ENCODE results near the gene SLC25A21.

Gene SLC25A21

DNA sequence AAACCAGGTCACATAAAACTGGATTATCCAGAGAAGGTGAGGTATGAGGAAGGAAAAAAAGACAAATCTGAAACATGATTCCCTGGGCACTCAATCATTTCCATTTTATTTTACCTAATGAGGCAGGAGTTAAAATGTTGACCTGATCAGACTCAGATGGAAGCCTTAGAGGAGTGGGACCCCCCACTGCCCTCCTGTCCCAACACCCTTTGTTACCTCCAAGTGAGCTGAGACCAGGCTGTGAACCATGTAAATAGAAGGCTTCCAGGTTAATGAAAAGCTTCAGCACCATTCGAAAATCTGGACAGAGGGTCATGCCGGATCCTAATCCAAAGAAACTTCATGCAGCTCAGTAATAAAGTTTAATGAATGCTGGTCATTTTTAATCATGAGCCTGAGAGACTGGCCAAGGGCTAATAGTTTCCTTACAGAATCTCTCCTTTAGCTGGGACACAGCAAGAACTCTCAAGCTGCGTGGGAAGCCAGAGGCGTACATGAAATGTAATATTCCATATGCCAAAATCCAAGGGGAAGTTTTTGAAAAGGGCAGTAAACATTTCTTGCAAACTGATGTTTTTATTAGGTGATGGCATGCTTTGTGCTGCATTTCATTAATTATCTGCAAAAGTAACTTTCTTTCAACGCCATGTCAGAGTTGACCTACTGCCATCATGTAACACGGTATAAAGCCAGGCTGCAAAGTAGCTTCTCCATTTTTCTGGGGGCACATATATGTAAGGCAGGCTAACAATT lies 327.8 kb downstream of the SLC25A21 start:
- no peak for DNase-seq (ENCODE audit: low spot score)
- TF ChIP-seq, protein P1, sequence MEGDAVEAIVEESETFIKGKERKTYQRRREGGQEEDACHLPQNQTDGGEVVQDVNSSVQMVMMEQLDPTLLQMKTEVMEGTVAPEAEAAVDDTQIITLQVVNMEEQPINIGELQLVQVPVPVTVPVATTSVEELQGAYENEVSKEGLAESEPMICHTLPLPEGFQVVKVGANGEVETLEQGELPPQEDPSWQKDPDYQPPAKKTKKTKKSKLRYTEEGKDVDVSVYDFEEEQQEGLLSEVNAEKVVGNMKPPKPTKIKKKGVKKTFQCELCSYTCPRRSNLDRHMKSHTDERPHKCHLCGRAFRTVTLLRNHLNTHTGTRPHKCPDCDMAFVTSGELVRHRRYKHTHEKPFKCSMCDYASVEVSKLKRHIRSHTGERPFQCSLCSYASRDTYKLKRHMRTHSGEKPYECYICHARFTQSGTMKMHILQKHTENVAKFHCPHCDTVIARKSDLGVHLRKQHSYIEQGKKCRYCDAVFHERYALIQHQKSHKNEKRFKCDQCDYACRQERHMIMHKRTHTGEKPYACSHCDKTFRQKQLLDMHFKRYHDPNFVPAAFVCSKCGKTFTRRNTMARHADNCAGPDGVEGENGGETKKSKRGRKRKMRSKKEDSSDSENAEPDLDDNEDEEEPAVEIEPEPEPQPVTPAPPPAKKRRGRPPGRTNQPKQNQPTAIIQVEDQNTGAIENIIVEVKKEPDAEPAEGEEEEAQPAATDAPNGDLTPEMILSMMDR (IDR thresholded peaks at IDR 0.05; ENCODE audit: extremely low read depth, missing control alignments): no peak

DNA sequence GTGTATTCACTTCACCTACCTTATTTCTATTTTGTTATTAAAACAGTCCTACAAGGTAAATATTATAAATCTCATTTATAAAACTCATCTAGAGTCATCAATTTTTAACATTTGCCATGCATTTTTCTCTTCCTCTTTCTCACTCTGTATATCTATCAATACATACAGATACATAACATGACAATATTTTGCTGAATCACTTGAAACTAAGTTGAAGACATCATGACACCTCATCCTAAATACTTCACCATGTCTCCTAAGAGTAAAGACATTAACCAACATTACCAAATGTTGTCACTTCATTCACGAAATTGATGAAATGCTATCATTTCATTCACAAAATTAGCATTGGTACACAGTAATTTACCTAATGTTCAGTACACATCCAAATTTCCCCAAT lies 329.0 kb downstream of the SLC25A21 start:
- TF ChIP-seq, protein P1 (IDR thresholded peaks at IDR 0.05; ENCODE audit: extremely low read depth, missing control alignments): no peak
- no peak for DNase-seq (ENCODE audit: low spot score)

DNA sequence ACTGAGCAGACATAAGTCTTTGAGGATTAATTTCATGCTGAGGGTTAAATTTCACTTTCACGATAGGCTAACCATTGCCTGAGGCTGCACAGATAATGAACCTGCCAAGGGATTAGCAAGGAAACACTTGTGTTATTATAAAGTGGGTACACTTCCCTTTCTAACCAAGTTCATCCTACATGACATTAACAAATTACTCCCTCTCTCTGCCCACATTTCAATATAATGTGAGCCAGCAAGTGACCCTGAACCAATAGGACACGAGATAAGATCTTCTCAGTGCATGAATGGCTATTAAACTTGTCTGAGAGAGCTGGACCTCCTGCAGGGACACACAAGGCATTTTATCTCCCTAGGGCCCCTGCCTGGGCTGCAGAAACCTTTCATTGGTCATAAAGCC lies 337.3 kb downstream of the SLC25A21 start:
- TF ChIP-seq, protein P1 (IDR thresholded peaks at IDR 0.05; ENCODE audit: extremely low read depth, missing control alignments): no peak
- no peak for DNase-seq (ENCODE audit: low spot score)

DNA sequence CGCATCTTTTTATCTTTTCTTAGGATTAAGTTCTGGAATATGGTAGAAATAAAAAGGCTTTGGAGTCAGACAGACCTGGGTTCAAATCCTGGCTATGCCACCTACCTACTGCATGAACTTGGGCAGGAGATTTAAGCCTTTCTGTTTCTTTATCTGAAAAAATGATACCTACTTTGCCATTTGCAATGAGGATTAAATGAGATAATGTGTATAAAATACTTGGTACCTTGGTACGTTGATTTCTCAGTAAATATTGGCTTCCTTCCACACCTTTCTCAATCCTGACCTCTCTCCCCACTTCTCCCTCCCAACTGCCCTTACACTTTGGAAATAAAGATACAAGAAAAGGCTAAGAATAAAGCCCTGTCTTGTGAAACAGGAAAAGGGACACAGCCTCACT lies 338.1 kb downstream of the SLC25A21 start:
- TF ChIP-seq, protein P1 (IDR thresholded peaks at IDR 0.05; ENCODE audit: extremely low read depth, missing control alignments): no peak
- no peak for DNase-seq (ENCODE audit: low spot score)

DNA sequence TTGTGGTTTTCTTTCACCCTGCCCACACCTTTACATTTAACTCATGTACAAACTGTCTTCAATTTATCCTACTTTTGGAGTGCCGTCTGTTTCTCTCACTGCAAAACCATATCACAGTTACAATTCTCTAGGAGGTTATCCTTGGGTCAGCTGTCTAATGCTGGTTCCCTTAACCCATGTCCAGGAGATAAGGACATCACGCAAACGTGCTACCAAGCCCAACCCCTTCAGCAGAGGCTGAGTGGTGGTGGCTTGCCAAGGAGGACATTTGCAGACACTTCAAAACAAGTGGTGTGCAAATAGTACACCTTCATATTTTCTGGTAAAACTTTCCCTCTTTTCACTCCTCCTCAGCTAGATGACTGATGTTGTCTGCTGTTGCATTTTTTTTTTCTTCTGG lies 342.9 kb downstream of the SLC25A21 start:
- DNase-seq (ENCODE audit: low spot score): no peak
- TF ChIP-seq, protein P1 (IDR thresholded peaks at IDR 0.05; ENCODE audit: extremely low read depth, missing control alignments): no peak

DNA sequence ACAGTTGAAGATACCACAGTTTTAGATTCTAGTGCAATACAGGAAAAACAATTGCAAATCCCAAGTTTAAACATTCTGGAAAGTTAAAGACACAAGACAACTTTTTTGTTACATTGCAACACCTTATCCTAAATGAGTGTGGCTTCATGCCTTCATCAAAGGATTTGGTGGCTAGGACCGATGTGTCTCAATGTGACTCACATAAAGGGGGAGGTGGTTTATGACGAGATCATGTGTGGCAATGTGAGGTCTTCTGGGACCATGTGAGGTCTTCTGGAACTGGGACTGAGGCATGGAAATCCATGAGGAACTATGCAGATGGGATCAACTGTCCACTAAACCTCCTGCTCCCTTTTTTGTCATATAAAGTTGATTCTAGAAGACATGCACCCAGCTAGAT lies 344.5 kb downstream of the SLC25A21 start:
- DNase-seq (ENCODE audit: low spot score): no peak
- TF ChIP-seq, protein P1 (IDR thresholded peaks at IDR 0.05; ENCODE audit: extremely low read depth, missing control alignments): no peak

DNA sequence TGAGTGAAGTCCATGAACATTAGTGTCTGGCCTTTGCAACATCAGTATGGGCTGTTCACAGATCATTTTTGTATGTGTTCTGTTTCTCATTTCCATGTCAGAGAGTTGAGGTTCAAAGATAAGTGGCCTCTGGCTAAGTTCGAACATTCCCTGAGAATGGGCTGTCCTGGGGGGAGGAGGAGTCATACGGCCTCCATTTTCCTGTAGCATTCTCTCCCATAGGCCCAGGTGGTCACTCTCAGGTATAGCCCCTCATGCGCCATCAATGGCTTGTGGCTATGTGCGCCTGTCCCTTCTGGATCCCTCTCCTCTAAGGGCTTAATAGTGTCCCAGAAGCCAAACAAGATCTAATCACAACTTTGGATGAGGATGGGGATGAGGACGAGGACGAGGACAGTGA lies 345.8 kb downstream of the SLC25A21 start:
- TF ChIP-seq, protein P1 (IDR thresholded peaks at IDR 0.05; ENCODE audit: extremely low read depth, missing control alignments): no peak
- DNase-seq (ENCODE audit: low spot score): no peak

Measured in GM20000 (cell line).